SU-DHL-6 (cell line): ENCODE measurements around the gene PPIL6.

Experiments used
- H2AFZ ChIP-seq: fragments of 200-600 bp; sonication (generic); 2 replicates; pipeline ENCODE4 v1.6.1; 2014; ENCODE audit warnings: low read depth, mild to moderate bottlenecking, moderate library complexity, mixed read lengths, antibody characterized with exemption, low read length; ENCODE audit not compliant: severe bottlenecking
- H3F3A ChIP-seq: fragments of 200-600 bp; shearing (Covaris generic); 2 replicates; pipeline ENCODE4 v1.6.0; 2016; ENCODE audit warnings: antibody characterized with exemption, mild to moderate bottlenecking; ENCODE audit not compliant: insufficient read depth
- H3K27ac ChIP-seq: fragments of 200-600 bp; sonication (generic); 2 replicates; pipeline ENCODE4 v1.5.1; 2016; ENCODE audit warnings: low read depth, mild to moderate bottlenecking, low read length, moderate library complexity, mixed read lengths
- H3K27me3 ChIP-seq: fragments of 200-600 bp; sonication (generic), shearing (Covaris generic); 2 replicates; pipeline ENCODE4 v1.6.0; 2014; ENCODE audit warnings: mild to moderate bottlenecking, low read length
- H3K36me3 ChIP-seq: fragments of 200-600 bp; sonication (generic); 2 replicates; pipeline ENCODE4 v1.6.1; 2014; ENCODE audit warnings: mild to moderate bottlenecking, low read length, mixed read lengths
- H3K4me2 ChIP-seq: fragments of 300-600, 200-600 bp; shearing (Covaris generic), sonication (generic); 2 replicates; pipeline ENCODE4 v1.6.0; 2014; ENCODE audit warnings: low read length, low read depth, mild to moderate bottlenecking; ENCODE audit not compliant: poor library complexity, severe bottlenecking
- H3K4me3 ChIP-seq: fragments of 200-600 bp; sonication (generic); 2 replicates; pipeline ENCODE4 v1.5.1; 2014; ENCODE audit warnings: antibody characterized with exemption, low read length, mild to moderate bottlenecking, mixed read lengths; ENCODE audit not compliant: insufficient read depth, poor library complexity, severe bottlenecking
- H3K79me2 ChIP-seq: fragments of 200-600 bp; sonication (generic); 2 replicates; pipeline ENCODE4 v1.6.1; 2014; ENCODE audit warnings: mild to moderate bottlenecking, low read length, moderate library complexity; ENCODE audit not compliant: insufficient read depth
- H3K9ac ChIP-seq: fragments of 200-600 bp; sonication (generic); 2 replicates; pipeline ENCODE4 v1.7.0; 2014; ENCODE audit warnings: mild to moderate bottlenecking, low read length
- H3K9me2 ChIP-seq: fragments of 200-600 bp; sonication (generic); replicated peaks from 2 replicates; pipeline ENCODE4 v1.6.1; 2014; ENCODE audit warnings: low read length; ENCODE audit not compliant: insufficient read depth
- H3K9me3 ChIP-seq: fragments of 200-600 bp; sonication (generic); 2 replicates; pipeline ENCODE4 v1.6.1; 2014; ENCODE audit warnings: low read length, mixed read lengths; ENCODE audit not compliant: insufficient read depth
- H4K20me1 ChIP-seq: fragments of 200-600 bp; sonication (generic); 2 replicates; pipeline ENCODE4 v1.6.1; 2014; ENCODE audit warnings: low read depth, mild to moderate bottlenecking, antibody characterized with exemption, low read length, moderate library complexity, mixed read lengths
- CTCF ChIP-seq: fragments of 200-600 bp; sonication (generic); IDR thresholded peaks from one replicate; pipeline ENCODE4 v1.5.1; 2017; ENCODE audit warnings: antibody characterized with exemption, mild to moderate bottlenecking, low read length, moderate library complexity; ENCODE audit not compliant: insufficient read depth, poor library complexity, severe bottlenecking
- EZH2phosphoT487 ChIP-seq: fragments of 200-600 bp; sonication (generic), shearing (Covaris generic); conservative IDR thresholded peaks from 2 replicates; pipeline ENCODE4 v1.6.1; 2018; ENCODE audit warnings: mild to moderate bottlenecking, antibody characterized with exemption, low read length, moderate library complexity, mixed read lengths

Gene PPIL6

GRCh38 chr6:109482905-109483734, 42.7 kb upstream of the PPIL6 start, which contains the start of gene ZBTB24:
Gene ZBTB24 (minus strand): TSS chr6:109483219. CDS start chr6:109482026, 1,193 bp downstream.
- no peak for TF ChIP-seq EZH2phosphoT487
- TF ChIP-seq CTCF = no peak
- H3K4me2 ChIP-seq = peak within 1 kb of the TSS; percentile 81
- peak within 1 kb of the TSS; percentile 72 for H3K4me3 ChIP-seq
- peak within 1 kb of the TSS; percentile 35 for H3K27ac ChIP-seq
- H3K27me3 ChIP-seq = no peaks in the 10 kb centered on the region
- H4K20me1 ChIP-seq = peaks cover 11% of the 10 kb centered on the region; the same call in 1 of the 2 replicates
- peak within 1 kb of the TSS; percentile 96 for H2AFZ ChIP-seq
- H3K9me2 ChIP-seq = no peaks in the 10 kb centered on the region
- H3F3A ChIP-seq = peaks cover 6% of the 10 kb centered on the region; the same call in 1 of the 2 replicates
- peak within 1 kb of the TSS; percentile 98 for H3K9ac ChIP-seq
- H3K79me2 ChIP-seq = peaks cover 48% of the 10 kb centered on the region
- peaks cover 18% of the 10 kb centered on the region for H3K36me3 ChIP-seq
- H3K9me3 ChIP-seq = no peaks in the 10 kb centered on the region

GRCh38 chr6:109480993-109481480, 40.6 kb upstream of the PPIL6 start:
- Histone ChIP-seq H3F3A (peaks cover 6% of the 10 kb centered on the region; the same call in 1 of the 2 replicates), H4K20me1 (peaks cover 19% of the 10 kb centered on the region; the same call in 1 of the 2 replicates), H3K79me2 (peaks cover 69% of the 10 kb centered on the region), H3K4me2 (peak overlapping the region; percentile 71), H3K9me3 (no peaks in the 10 kb centered on the region), H3K9ac (peak overlapping the region; percentile 98), H3K9me2 (no peaks in the 10 kb centered on the region), H3K36me3 (peaks cover 18% of the 10 kb centered on the region), H3K4me3 (peak overlapping the region; percentile 72), H3K27ac (no peak overlapping the region), H2AFZ (no peak overlapping the region), H3K27me3 (no peaks in the 10 kb centered on the region)
- TF ChIP-seq CTCF (no peak), EZH2phosphoT487 (no peak)

GRCh38 chr6:109478841-109479624, 38.6 kb upstream of the PPIL6 start:
- Histone ChIP-seq H3K9me3 (no peaks in the 10 kb centered on the region), H3K4me3 (peak overlapping the region; percentile 50), H3K36me3 (peaks cover 24% of the 10 kb centered on the region), H3K4me2 (peak overlapping the region; percentile 71), H3K9ac (peak overlapping the region; percentile 41), H3K27me3 (no peaks in the 10 kb centered on the region), H2AFZ (no peak overlapping the region), H4K20me1 (peaks cover 19% of the 10 kb centered on the region; the same call in 1 of the 2 replicates), H3K9me2 (no peaks in the 10 kb centered on the region), H3K79me2 (peaks cover 78% of the 10 kb centered on the region), H3F3A (peaks cover 4% of the 10 kb centered on the region; the same call in 1 of the 2 replicates), H3K27ac (peak overlapping the region; percentile 6)
- TF ChIP-seq EZH2phosphoT487 (no peak), CTCF (no peak)
